Hippocampal formation (tissue), 2 donors: ENCODE measurements around the gene KLHDC8A.

ENCODE experiments used
- DNase-seq, 2 donors: peaks; one replicate each; lab custom pipeline; 2025; lab: John Stamatoyannopoulos, UW

Gene KLHDC8A

GRCh38 chr1:205344066-205344928 is 12.4 kb downstream of the KLHDC8A start:
- peak in 1 of 2 donors; percentile 4 for DNase-seq

- no peak for DNase-seq
Measured at GRCh38 chr1:205343431-205344065, 13.2 kb downstream of the KLHDC8A start.

- DNase-seq, result no peak
Measured at GRCh38 chr1:205342986-205343385, 13.7 kb downstream of the KLHDC8A start.

GRCh38 chr1:205340676-205341075 is 16.0 kb downstream of the KLHDC8A start:
- no peak for DNase-seq

- no peak for DNase-seq
Measured at GRCh38 chr1:205339717-205340116, 17.0 kb downstream of the KLHDC8A start.

GRCh38 chr1:205339197-205339702 is 17.5 kb downstream of the KLHDC8A start:
- no peak for DNase-seq

- no peak for DNase-seq
Measured at GRCh38 chr1:205338011-205338410, 18.7 kb downstream of the KLHDC8A start.

- DNase-seq, result no peak
Measured at GRCh38 chr1:205337481-205337880, 19.2 kb downstream of the KLHDC8A start.

GRCh38 chr1:205335692-205336091 is 21.0 kb downstream of the KLHDC8A start:
- DNase-seq, result peak; percentile 80 to 82

- no peak for DNase-seq
Measured at GRCh38 chr1:205332015-205332791, 24.5 kb downstream of the KLHDC8A start.

- DNase-seq, result no peak
Measured at GRCh38 chr1:205330150-205330549, 26.6 kb downstream of the KLHDC8A start.

- DNase-seq, result no peak
Measured at GRCh38 chr1:205329719-205330118, 27.0 kb downstream of the KLHDC8A start.

GRCh38 chr1:205328476-205328875 is 28.2 kb downstream of the KLHDC8A start:
- no peak for DNase-seq

GRCh38 chr1:205326812-205327466 is 29.8 kb downstream of the KLHDC8A start:
- no peak for DNase-seq

GRCh38 chr1:205325334-205325884 is 31.3 kb downstream of the KLHDC8A start:
- peak; percentile 69 to 73 for DNase-seq

GRCh38 chr1:205324781-205325180 is 31.9 kb downstream of the KLHDC8A start:
- no peak for DNase-seq

- no peak for DNase-seq
Measured at GRCh38 chr1:205323794-205324193, 32.9 kb downstream of the KLHDC8A start.

GRCh38 chr1:205321959-205322283 is 34.8 kb downstream of the KLHDC8A start:
- DNase-seq, result no peak

GRCh38 chr1:205321162-205321958 is 35.4 kb downstream of the KLHDC8A start, which contains the start of gene NUAK2:
TSS of gene NUAK2 (minus strand) at chr1:205321745. CDS start at chr1:205321628, 117 bp downstream.
- DNase-seq, result peak; percentile 85 to 89
